ENCODE results near the gene PIKFYVE. TPM values are rescaled to one million over a fixed set of nuclear protein-coding genes. Genes with fewer than 3 reads are reported as not detected.
"Not testable (repeated sequence)": the region's sequence is repeated elsewhere in the genome, so short reads cannot be mapped to it uniquely, and the experiment has no call there.

PIKFYVE gene
- total RNA-seq, 1 donor from 2014 or later = 46.8 TPM

DNA sequence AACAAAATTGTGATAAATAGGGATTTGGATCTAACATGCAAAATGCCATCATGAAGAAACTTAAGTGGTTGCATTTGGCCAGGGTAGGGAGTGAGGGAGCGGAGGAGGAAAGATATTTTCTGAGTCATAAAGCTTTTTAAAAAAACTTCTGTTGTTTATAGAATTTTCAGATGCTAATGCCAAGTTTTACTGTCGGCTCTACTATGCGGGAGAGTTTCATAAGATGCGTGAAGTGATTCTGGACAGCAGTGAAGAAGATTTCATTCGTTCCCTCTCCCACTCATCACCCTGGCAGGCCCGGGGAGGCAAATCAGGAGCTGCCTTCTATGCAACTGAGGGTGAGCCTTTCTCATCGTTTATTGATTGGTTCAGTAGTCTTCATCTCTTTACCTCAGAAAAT is 84.6 kb downstream of the PIKFYVE start:
- DNase-seq = no peak
- peaks cover 2% of the 10 kb centered on the region for H3K27me3 Mint-ChIP-seq (ENCODE audit: unreplicated experiment)
- H3K27ac Mint-ChIP-seq (ENCODE audit: unreplicated experiment) = no peak overlapping the region
- no peak overlapping the region for H3K4me3 Mint-ChIP-seq (ENCODE audit: unreplicated experiment)
- no peaks in the 10 kb centered on the region for H3K36me3 Mint-ChIP-seq (ENCODE audit: unreplicated experiment)
- no peaks in the 10 kb centered on the region for H3K4me1 Mint-ChIP-seq (ENCODE audit: low read depth, unreplicated experiment)
- TF ChIP-seq, protein P1, sequence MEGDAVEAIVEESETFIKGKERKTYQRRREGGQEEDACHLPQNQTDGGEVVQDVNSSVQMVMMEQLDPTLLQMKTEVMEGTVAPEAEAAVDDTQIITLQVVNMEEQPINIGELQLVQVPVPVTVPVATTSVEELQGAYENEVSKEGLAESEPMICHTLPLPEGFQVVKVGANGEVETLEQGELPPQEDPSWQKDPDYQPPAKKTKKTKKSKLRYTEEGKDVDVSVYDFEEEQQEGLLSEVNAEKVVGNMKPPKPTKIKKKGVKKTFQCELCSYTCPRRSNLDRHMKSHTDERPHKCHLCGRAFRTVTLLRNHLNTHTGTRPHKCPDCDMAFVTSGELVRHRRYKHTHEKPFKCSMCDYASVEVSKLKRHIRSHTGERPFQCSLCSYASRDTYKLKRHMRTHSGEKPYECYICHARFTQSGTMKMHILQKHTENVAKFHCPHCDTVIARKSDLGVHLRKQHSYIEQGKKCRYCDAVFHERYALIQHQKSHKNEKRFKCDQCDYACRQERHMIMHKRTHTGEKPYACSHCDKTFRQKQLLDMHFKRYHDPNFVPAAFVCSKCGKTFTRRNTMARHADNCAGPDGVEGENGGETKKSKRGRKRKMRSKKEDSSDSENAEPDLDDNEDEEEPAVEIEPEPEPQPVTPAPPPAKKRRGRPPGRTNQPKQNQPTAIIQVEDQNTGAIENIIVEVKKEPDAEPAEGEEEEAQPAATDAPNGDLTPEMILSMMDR (IDR thresholded peaks at IDR 0.05; ENCODE audit: partially characterized antibody, unreplicated experiment) = no peak
- H3K9me3 Mint-ChIP-seq (ENCODE audit: unreplicated experiment) = no peaks in the 10 kb centered on the region

DNA sequence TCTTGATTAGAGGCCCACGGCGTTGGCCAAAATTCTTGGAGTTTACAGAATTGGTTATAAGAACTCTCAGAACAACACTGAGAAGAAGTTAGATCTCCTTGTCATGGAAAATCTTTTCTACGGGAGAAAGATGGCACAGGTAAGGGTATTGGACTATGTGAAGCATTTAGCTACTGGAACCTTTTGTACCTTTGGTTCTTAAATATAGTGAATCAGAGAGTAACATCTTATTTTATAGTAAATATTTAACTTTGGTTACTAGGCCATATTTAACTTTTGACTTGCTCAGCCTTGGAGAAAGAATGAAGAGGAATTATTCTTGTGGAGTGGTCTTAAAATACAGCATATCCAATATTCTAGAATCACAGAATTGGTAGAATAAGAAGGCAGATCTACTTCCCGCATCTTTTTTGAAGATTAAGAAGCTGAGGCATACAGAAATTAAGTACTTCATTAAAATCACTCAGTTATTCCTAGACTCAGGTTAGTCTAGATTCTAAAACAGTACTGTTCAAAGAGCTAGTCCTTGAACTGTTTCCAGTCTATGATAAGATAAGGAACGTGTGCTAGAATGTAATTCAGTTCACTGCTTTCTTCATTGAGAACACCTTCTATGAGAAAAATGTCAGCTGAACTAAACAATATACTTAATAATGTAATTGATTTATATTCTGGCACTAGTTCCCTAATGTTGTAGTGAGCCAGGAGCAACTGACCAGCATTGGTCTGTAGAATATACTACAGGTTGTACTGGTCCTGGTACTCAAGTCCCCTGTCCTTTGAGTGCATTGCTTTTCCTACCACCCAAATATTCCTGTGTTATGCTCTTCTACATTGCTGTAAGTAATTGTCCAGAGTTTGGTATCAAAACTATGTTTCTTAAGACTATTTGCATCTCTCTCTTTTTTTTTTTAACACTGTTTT is 86.9 kb downstream of the PIKFYVE start:
- DNase-seq = no peak
- Mint-ChIP-seq H3K27ac (ENCODE audit: unreplicated experiment) (no peak overlapping the region), H3K4me1 (ENCODE audit: low read depth, unreplicated experiment) (no peaks in the 10 kb centered on the region), H3K27me3 (ENCODE audit: unreplicated experiment) (peaks cover 2% of the 10 kb centered on the region), H3K4me3 (ENCODE audit: unreplicated experiment) (no peak overlapping the region), H3K9me3 (ENCODE audit: unreplicated experiment) (no peaks in the 10 kb centered on the region), H3K36me3 (ENCODE audit: unreplicated experiment) (no peaks in the 10 kb centered on the region)
- TF ChIP-seq, protein P1 (IDR thresholded peaks at IDR 0.05; ENCODE audit: partially characterized antibody, unreplicated experiment) = no peak

DNA sequence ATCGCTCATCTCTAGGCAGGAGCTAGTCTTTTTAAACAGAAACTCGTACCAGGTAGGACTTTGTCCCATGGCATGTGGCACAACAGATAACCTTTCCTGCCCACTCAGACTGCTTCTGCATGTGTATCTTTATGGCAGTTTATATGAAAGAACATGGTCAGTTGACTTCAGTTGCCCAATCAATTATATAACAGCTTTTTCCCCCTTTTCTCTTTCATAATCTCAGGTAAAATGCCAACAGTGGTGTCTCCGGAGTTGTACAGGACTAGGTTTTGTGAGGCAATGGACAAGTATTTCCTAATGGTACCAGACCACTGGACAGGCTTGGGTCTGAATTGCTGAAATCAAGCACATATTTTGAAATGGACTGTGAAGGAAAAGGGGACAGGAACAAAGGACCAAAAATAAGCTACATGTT is 88.9 kb downstream of the PIKFYVE start:
- no peak overlapping the region for H3K27ac Mint-ChIP-seq (ENCODE audit: unreplicated experiment)
- peaks cover 5% of the 10 kb centered on the region for H3K36me3 Mint-ChIP-seq (ENCODE audit: unreplicated experiment)
- no peaks in the 10 kb centered on the region for H3K4me1 Mint-ChIP-seq (ENCODE audit: low read depth, unreplicated experiment)
- no peak for DNase-seq
- no peaks in the 10 kb centered on the region for H3K9me3 Mint-ChIP-seq (ENCODE audit: unreplicated experiment)
- TF ChIP-seq, protein P1 (IDR thresholded peaks at IDR 0.05; ENCODE audit: partially characterized antibody, unreplicated experiment) = no peak
- H3K27me3 Mint-ChIP-seq (ENCODE audit: unreplicated experiment) = peaks cover 2% of the 10 kb centered on the region
- no peak overlapping the region for H3K4me3 Mint-ChIP-seq (ENCODE audit: unreplicated experiment)

DNA sequence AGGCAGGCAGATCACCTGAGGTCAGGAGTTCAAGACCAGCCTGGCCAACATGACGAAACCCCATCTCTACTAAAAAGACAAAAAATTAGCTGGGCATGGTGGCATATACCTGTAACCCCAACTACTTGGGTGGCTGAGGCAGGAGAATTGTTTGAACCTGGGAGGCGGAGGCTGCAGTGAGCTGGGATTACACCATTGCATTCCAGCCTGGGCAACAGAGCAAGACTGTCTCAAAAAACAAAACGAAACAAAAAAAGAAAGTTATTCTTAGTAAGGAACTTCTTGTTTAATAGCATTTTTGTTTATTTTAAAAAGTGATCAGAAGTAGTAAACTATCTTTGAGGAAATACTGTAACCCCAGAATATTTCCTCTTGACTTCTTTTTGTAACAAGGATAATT is 90.4 kb downstream of the PIKFYVE start:
- H3K4me3 Mint-ChIP-seq (ENCODE audit: unreplicated experiment); DNase-seq; H3K36me3 Mint-ChIP-seq (ENCODE audit: unreplicated experiment); H3K27me3 Mint-ChIP-seq (ENCODE audit: unreplicated experiment); H3K27ac Mint-ChIP-seq (ENCODE audit: unreplicated experiment); H3K4me1 Mint-ChIP-seq (ENCODE audit: low read depth, unreplicated experiment); H3K9me3 Mint-ChIP-seq (ENCODE audit: unreplicated experiment): not testable (repeated sequence)

DNA sequence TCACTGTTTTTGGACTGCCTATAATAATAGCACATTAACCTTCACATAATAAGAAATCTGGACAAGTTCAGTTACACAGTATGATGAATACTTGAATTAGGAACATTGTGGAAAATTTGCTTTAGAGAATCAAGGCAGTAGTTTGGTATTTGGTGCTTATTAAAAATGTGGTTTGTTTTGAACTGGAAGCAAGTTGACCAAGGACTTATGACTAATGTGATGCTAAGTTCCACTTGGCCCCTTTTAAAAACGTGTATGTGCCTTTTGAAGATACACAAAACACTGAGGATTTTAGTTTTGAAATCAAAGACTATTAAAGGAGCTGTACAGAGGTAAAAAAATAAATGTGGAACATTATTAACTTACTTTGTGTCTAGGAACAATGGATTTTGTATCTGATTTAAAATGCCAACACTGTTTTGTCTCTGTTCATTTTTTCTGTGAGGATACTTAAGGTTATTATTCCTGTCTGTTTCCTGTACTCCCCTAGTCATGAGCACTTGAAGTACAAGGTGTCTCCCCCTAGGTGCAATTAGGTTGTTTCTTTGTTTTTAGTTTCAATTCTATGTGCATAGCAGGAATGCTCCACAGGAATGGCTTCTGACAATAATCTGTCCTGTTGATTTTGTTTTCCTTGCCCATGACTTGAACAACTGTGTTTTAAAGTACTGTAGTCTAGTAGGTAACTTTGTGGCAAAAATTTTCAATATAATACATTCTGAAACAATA is 91.0 kb downstream of the PIKFYVE start:
- no peak overlapping the region for H3K27ac Mint-ChIP-seq (ENCODE audit: unreplicated experiment)
- no peak overlapping the region for H3K4me3 Mint-ChIP-seq (ENCODE audit: unreplicated experiment)
- H3K36me3 Mint-ChIP-seq (ENCODE audit: unreplicated experiment) = peaks cover 9% of the 10 kb centered on the region

More for the DNA sequence above, 91.0 kb downstream of the PIKFYVE start:
- DNase-seq = no peak
- Mint-ChIP-seq H3K9me3 (ENCODE audit: unreplicated experiment) (no peaks in the 10 kb centered on the region), H3K4me1 (ENCODE audit: low read depth, unreplicated experiment) (peaks cover 2% of the 10 kb centered on the region), H3K27me3 (ENCODE audit: unreplicated experiment) (peaks cover 3% of the 10 kb centered on the region)
- TF ChIP-seq, protein P1 (IDR thresholded peaks at IDR 0.05; ENCODE audit: partially characterized antibody, unreplicated experiment) = no peak

Data from glutamatergic neuron (in vitro differentiated cells).